K562 (cell line): ENCODE data around the gene CTCF. TPM values are rescaled to one million over a fixed set of nuclear protein-coding genes. Genes with fewer than 3 reads are reported as not detected.
A peak's percentile ranks its signal among the peaks of the same experiment; 100 is the strongest.

ENCODE experiments used
- CSDE1 ChIP-seq, 2 experiments: fragments of 450-650 bp; IDR thresholded peaks; 2 replicates each; pipeline ENCODE4 v1.6.1; 2016; ENCODE audit warnings: mild to moderate bottlenecking in 1 of 2
- HNRNPH1 ChIP-seq: fragments of 200-400 bp; formaldehyde crosslinking; optimal IDR thresholded peaks from 2 replicates; pipeline ENCODE3; 2017; ENCODE audit warnings: low read depth, mild to moderate bottlenecking, low read length, moderate library complexity
- ILK ChIP-seq: fragments of 450-650 bp; IDR thresholded peaks from 2 replicates; pipeline ENCODE4 v1.6.1; 2016; ENCODE audit warnings: missing genetic modification characterization, low read depth, mild to moderate bottlenecking, missing compliant biosample characterization, moderate library complexity, borderline replicate concordance
- MBD2 ChIP-seq: sonication (generic); IDR thresholded peaks from 2 replicates; pipeline ENCODE4 v1.6.1; 2016; ENCODE audit warnings: low read depth, borderline replicate concordance
- NR1H2 ChIP-seq: sonication (generic); formaldehyde crosslinking; IDR thresholded peaks from 2 replicates; pipeline ENCODE4 v1.4.0; 2020; ENCODE audit warnings: mild to moderate bottlenecking, missing genetic modification reagents
- PHF8 ChIP-seq: fragments of 200-600 bp; sonication (generic); IDR thresholded peaks from 2 replicates; pipeline ENCODE4 v1.6.1; 2012; ENCODE audit warnings: mixed run types, mild to moderate bottlenecking, inconsistent platforms, low read length, moderate library complexity, borderline replicate concordance
- RBM39 ChIP-seq: fragments of 200-400 bp; formaldehyde crosslinking; optimal IDR thresholded peaks from 2 replicates; pipeline ENCODE3; 2018; ENCODE audit warnings: low read depth, low read length
- TCF3 ChIP-seq: sonication (generic); formaldehyde crosslinking; IDR thresholded peaks from 2 replicates; pipeline ENCODE4 v1.4.0; 2020; ENCODE audit warnings: mild to moderate bottlenecking, missing genetic modification reagents
- TEAD4 ChIP-seq, 2 experiments: sonication (generic) in 1 of 2; formaldehyde crosslinking in 1 of 2; IDR thresholded peaks; 2 replicates each; pipeline versions ENCODE4 v1.6.1 to v1.8.0; 2012 to 2022; ENCODE audit warnings: borderline replicate concordance in 1 of 2, inconsistent platforms in 1 of 2, low read length in 1 of 2, mild to moderate bottlenecking in 1 of 2, missing genetic modification reagents in 1 of 2
- polyA plus RNA-seq, 8 experiments: library from polyadenylated mRNA; depleted of rRNA in 4 of 8; stranded (reverse) in 5 of 8; unstranded in 3 of 8; fragments of >200 nt; fragmentation: Nextera tagmentation in 2 of 8; fragmentation: Illumina TruSeq in 1 of 8; extraction: Ambion mirVana in 2 of 8; extraction: Trizol in 1 of 8; gene quantifications; 2 replicates each; pipeline versions ENCODE4 v1.2.1 to v1.2.3, GENCODE V29; 2011 to 2014; ENCODE audit warnings: inconsistent platforms in 1 of 8, missing spikeins in 1 of 8
- total RNA-seq, 7 experiments: library from RNA; depleted of rRNA in 6 of 7; stranded (reverse); fragments of >200 nt in 6 of 7; fragmentation: Illumina TruSeq in 2 of 7; extraction: Trizol in 2 of 7; gene quantifications; 2 replicates each; pipeline versions ENCODE4 v1.2.1 to v1.2.3, GENCODE V29; 2011 to 2021; ENCODE audit warnings: low replicate concordance in 1 of 7
- TF ChIP-seq, protein P1 (sequence below): sonication (generic); formaldehyde crosslinking; IDR thresholded peaks from 2 replicates; pipeline ENCODE4 v1.8.0; 2022; ENCODE audit warnings: missing genetic modification reagents, mild to moderate bottlenecking, borderline replicate concordance
- TF ChIP-seq, protein P2 (sequence below): fragments of 450-650 bp; IDR thresholded peaks from 2 replicates; pipeline ENCODE4 v1.7.1; 2018; ENCODE audit warnings: mild to moderate bottlenecking, low read depth; ENCODE audit not compliant: partially characterized antibody
- TF ChIP-seq, protein P3 (sequence below): fragments of 450-650 bp; IDR thresholded peaks from 2 replicates; pipeline ENCODE4 v1.6.1; 2016; ENCODE audit warnings: missing biosample characterization, missing genetic modification characterization
- TF ChIP-seq, protein P4 (sequence below): fragments of 450-650 bp; IDR thresholded peaks from 2 replicates; pipeline ENCODE4 v1.6.1; 2016; ENCODE audit warnings: low read depth, mild to moderate bottlenecking, moderate library complexity
- TF ChIP-seq, protein P5 (sequence below): fragments of 450-650 bp; IDR thresholded peaks from one replicate; pipeline ENCODE4 v1.6.1; 2018; ENCODE audit warnings: mild to moderate bottlenecking, moderate library complexity; ENCODE audit not compliant: partially characterized antibody
- TF ChIP-seq, protein P6 (sequence below): sonication (generic); formaldehyde crosslinking; IDR thresholded peaks from 2 replicates; pipeline ENCODE4 v1.8.0; 2022; ENCODE audit warnings: missing genetic modification reagents, mild to moderate bottlenecking, borderline replicate concordance
- TF ChIP-seq, protein P7 (sequence below): sonication (generic); formaldehyde crosslinking; IDR thresholded peaks from 2 replicates; pipeline ENCODE4 v1.9.0; 2022; ENCODE audit warnings: mild to moderate bottlenecking, missing genetic modification reagents

The CTCF gene
- total and polyA plus RNA-seq, 9 of the 15 experiments (the other 6 are each of a cell fraction or from before 2014, with no cell fraction given), result 7.8 to 49.2 (median 33.9) TPM

DNA sequence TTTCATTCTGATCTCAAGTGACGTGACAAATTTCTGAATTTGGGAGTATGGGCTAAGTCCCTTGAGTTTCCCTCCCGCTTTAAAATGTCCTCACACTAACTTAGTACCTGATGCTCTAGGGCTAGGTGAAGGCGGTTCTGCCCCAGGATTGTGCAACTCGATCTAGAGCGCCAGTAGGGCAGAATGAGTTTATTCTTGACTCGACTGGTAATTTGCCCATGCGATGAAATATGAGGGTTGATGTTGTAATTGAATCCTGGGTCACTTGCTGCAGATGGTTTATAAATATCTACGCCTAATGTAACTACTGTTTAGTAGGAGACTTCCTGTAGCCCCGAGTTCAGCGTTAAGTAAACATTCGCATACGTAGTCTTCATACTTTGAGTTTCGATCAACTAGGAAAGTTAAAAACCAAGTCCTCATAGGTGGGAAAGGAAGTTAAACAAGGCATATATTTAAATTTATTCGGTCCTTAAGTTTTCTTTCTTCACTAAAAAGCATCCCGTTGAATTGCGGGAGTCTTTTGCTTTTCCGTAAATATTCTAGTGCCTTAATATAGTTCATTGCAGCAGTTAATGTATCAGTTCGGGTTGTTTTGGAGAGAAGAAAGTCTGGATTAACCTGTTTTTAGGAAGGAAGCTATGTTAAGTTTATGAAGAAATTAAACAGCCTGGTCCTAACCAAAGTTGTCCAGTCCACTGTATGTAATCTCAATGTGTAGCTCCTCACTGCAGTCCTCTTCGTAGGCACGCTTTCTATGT, 1.6 kb downstream of the CTCF start (continued):
- TF ChIP-seq, protein P1, sequence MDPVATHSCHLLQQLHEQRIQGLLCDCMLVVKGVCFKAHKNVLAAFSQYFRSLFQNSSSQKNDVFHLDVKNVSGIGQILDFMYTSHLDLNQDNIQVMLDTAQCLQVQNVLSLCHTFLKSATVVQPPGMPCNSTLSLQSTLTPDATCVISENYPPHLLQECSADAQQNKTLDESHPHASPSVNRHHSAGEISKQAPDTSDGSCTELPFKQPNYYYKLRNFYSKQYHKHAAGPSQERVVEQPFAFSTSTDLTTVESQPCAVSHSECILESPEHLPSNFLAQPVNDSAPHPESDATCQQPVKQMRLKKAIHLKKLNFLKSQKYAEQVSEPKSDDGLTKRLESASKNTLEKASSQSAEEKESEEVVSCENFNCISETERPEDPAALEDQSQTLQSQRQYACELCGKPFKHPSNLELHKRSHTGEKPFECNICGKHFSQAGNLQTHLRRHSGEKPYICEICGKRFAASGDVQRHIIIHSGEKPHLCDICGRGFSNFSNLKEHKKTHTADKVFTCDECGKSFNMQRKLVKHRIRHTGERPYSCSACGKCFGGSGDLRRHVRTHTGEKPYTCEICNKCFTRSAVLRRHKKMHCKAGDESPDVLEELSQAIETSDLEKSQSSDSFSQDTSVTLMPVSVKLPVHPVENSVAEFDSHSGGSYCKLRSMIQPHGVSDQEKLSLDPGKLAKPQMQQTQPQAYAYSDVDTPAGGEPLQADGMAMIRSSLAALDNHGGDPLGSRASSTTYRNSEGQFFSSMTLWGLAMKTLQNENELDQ (CRISPR knock-in tag), result no peak
- TF ChIP-seq CSDE1 (IDR thresholded peaks at IDR 0.05) (no peak), TEAD4 (IDR thresholded peaks at IDR 0.05; ENCODE audit: low read length) (no peak), TEAD4 (CRISPR knock-in tag; IDR thresholded peaks at IDR 0.05; ENCODE audit: borderline replicate concordance) (no peak), TCF3 (CRISPR knock-in tag) (no peak), RBM39 (no peak), NR1H2 (CRISPR knock-in tag) (no peak), MBD2 (no peak), PHF8 (no peak), ILK (tag) (no peak), HNRNPH1 (no peak)
- TF ChIP-seq, protein P2, sequence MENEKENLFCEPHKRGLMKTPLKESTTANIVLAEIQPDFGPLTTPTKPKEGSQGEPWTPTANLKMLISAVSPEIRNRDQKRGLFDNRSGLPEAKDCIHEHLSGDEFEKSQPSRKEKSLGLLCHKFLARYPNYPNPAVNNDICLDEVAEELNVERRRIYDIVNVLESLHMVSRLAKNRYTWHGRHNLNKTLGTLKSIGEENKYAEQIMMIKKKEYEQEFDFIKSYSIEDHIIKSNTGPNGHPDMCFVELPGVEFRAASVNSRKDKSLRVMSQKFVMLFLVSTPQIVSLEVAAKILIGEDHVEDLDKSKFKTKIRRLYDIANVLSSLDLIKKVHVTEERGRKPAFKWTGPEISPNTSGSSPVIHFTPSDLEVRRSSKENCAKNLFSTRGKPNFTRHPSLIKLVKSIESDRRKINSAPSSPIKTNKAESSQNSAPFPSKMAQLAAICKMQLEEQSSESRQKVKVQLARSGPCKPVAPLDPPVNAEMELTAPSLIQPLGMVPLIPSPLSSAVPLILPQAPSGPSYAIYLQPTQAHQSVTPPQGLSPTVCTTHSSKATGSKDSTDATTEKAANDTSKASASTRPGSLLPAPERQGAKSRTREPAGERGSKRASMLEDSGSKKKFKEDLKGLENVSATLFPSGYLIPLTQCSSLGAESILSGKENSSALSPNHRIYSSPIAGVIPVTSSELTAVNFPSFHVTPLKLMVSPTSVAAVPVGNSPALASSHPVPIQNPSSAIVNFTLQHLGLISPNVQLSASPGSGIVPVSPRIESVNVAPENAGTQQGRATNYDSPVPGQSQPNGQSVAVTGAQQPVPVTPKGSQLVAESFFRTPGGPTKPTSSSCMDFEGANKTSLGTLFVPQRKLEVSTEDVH, result no peak
- TF ChIP-seq, protein P3, sequence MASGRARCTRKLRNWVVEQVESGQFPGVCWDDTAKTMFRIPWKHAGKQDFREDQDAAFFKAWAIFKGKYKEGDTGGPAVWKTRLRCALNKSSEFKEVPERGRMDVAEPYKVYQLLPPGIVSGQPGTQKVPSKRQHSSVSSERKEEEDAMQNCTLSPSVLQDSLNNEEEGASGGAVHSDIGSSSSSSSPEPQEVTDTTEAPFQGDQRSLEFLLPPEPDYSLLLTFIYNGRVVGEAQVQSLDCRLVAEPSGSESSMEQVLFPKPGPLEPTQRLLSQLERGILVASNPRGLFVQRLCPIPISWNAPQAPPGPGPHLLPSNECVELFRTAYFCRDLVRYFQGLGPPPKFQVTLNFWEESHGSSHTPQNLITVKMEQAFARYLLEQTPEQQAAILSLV, result peak; percentile 54; the same call in 1 of the 2 replicates
- TF ChIP-seq, protein P4, sequence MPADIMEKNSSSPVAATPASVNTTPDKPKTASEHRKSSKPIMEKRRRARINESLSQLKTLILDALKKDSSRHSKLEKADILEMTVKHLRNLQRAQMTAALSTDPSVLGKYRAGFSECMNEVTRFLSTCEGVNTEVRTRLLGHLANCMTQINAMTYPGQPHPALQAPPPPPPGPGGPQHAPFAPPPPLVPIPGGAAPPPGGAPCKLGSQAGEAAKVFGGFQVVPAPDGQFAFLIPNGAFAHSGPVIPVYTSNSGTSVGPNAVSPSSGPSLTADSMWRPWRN, result no peak
- TF ChIP-seq, protein P5, sequence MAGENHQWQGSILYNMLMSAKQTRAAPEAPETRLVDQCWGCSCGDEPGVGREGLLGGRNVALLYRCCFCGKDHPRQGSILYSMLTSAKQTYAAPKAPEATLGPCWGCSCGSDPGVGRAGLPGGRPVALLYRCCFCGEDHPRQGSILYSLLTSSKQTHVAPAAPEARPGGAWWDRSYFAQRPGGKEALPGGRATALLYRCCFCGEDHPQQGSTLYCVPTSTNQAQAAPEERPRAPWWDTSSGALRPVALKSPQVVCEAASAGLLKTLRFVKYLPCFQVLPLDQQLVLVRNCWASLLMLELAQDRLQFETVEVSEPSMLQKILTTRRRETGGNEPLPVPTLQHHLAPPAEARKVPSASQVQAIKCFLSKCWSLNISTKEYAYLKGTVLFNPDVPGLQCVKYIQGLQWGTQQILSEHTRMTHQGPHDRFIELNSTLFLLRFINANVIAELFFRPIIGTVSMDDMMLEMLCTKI, result no peak
- TF ChIP-seq, protein P6, sequence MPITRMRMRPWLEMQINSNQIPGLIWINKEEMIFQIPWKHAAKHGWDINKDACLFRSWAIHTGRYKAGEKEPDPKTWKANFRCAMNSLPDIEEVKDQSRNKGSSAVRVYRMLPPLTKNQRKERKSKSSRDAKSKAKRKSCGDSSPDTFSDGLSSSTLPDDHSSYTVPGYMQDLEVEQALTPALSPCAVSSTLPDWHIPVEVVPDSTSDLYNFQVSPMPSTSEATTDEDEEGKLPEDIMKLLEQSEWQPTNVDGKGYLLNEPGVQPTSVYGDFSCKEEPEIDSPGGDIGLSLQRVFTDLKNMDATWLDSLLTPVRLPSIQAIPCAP, result no peak
- TF ChIP-seq, protein P7, sequence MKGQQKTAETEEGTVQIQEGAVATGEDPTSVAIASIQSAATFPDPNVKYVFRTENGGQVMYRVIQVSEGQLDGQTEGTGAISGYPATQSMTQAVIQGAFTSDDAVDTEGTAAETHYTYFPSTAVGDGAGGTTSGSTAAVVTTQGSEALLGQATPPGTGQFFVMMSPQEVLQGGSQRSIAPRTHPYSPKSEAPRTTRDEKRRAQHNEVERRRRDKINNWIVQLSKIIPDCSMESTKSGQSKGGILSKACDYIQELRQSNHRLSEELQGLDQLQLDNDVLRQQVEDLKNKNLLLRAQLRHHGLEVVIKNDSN (CRISPR knock-in tag), result no peak
